H1 (cell line): ENCODE data around the gene EDA. TPM values are rescaled to one million over a fixed set of nuclear protein-coding genes. Genes with fewer than 3 reads are reported as not detected.

Experiments used
- CHD7 ChIP-seq: fragments of 300-600 bp; sonication (generic); IDR thresholded peaks from 2 replicates; pipeline ENCODE4 v1.7.1; 2012; ENCODE audit warnings: low read length, moderate library complexity, mild to moderate bottlenecking, inconsistent platforms; ENCODE audit not compliant: insufficient replicate concordance
- RFX5 ChIP-seq: IDR thresholded peaks from 2 replicates; pipeline ENCODE4 v1.6.1; 2011; ENCODE audit warnings: low read depth, low read length, improper control_type of control experiment, borderline replicate concordance
- SRF ChIP-seq: IDR thresholded peaks from 2 replicates; pipeline ENCODE4 v1.6.1; 2011; ENCODE audit warnings: mild to moderate bottlenecking, low read depth, low read length, moderate library complexity
- SUZ12 ChIP-seq: fragments of 200-600 bp; sonication (generic); IDR thresholded peaks from 2 replicates; pipeline ENCODE4 v1.6.1; 2012; ENCODE audit warnings: mild to moderate bottlenecking, inconsistent platforms, low read length, moderate library complexity, mixed read lengths
- polyA plus RNA-seq, 7 experiments: library from polyadenylated mRNA; depleted of rRNA in 3 of 7; stranded (reverse) in 5 of 7; unstranded in 2 of 7; fragments of >200 nt in 5 of 7; fragments of 200-250 nt in 2 of 7; gene quantifications; 1 replicate in 5 of 7; 2 replicates in 1 of 7; 4 replicates in 1 of 7; pipeline versions ENCODE4 v1.2.1 to v1.2.3, GENCODE V29; 2011 to 2013; ENCODE audit warnings: missing spikeins in 2 of 7, mixed read lengths in 2 of 7
- total RNA-seq: library from RNA; stranded (reverse); fragmentation: NEBNext Ultra II Directional; extraction: Animal tissue kit (Norgen Biotek cat#: 25700); gene quantifications from 2 replicates; pipeline ENCODE4 v1.2.1, GENCODE V29; 2021

The EDA gene
- total and polyA plus RNA-seq, 2 of the 8 experiments (the other 6 are each of a cell fraction or from before 2014, with no cell fraction given), result 7.5 to 10.5 TPM

GRCh38 chrX:69670001-69670555, 54.2 kb downstream of the EDA start (continued):
- TF ChIP-seq CHD7, result no peak
- no peak for TF ChIP-seq SRF
- no peak for TF ChIP-seq SUZ12
- no peak for TF ChIP-seq RFX5
